NCI-H748 (cell line): ENCODE results near the gene ADPRH.
"Not testable (repeated sequence)": the region's sequence is repeated elsewhere in the genome, so short reads cannot be mapped to it uniquely, and the experiment has no call there.

Experiments
- DNase-seq: peaks from one replicate; lab custom pipeline; 2025; ENCODE audit not compliant: unreplicated experiment; lab: John Stamatoyannopoulos, UW

Gene ADPRH

DNA sequence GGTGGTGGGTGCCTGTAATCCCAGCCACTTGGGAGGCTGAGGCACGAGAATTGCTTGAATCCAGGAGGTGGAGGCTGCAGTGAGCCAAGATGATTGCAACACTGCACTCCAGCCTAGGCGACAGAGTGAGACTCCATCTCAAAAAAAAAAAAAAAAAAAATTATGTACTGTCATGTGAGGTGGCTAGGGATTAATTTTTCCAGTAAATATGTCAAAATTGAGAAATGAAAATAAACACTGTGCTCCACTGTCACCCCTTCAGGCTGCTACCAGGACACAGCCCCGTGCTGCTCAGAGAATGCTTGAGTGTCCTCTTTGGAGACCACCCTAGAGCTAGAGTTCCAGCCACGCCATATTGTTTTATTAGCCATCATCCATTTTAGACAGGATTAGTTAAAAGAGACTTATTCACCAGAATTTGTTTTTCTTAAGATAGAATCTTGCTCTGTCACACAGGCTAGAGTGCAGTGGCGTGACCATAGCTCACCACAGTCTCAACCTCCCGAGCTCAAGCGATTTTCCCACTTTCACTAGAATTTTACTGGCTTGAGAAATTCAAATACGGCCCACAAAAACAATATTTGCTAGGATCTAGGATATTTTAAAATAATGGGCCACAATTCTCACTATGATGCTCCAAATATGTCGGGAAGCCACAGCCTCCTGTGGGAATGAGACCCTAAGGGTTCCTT lies 20.5 kb upstream of the ADPRH start:
- DNase-seq = no peak

DNA sequence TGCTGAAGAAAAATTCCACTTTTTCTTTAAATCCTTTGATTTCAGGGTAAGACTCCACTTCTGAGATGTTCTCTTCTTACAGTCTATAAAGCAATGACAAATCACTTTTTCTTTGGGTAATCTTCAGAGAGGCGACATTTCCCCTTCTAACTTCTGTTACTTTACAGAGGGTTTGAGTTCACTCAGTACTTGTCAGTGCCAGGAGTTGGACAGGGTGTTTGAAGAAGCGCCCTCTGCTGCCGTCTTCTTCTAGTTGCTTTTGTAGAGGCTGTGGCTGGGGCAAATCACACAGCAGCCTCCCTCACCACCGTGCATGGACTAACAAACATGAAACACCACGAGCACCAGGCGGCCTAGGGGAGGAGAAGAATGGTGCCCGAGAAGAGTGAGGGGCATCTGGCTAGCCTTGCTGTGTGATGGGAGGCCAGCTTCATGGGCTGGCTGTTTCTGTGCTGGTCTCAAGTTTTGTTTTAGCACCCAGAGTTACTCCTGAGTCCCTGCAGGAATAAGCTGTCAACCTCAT lies 19.8 kb upstream of the ADPRH start, which contains the start of gene CD80:
Gene CD80, minus strand, starts transcription at position 174 of the 523 bp plus-strand sequence. CDS start 1,886 bp downstream, outside the sequence.
- peak; percentile 15 for DNase-seq

DNA sequence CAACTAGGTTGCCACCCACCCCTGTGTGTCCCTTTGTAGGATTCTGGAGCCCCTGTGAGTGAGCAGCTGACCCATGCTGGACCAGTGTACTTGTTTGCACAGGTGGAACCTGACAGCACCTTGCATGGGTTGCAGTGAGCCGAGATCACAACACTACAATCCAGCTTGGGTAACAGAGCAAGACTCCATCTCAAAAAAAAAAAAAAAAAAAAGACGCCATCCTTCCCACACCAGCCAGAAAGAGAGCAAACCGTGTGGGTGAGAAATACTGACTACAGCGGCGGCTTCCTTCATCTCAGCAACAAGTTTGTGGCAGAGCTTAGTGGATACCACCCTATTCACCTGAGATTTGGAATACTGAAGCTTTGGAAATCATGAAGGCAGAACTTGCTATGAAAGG lies 19.1 kb upstream of the ADPRH start:
- DNase-seq = no peak

DNA sequence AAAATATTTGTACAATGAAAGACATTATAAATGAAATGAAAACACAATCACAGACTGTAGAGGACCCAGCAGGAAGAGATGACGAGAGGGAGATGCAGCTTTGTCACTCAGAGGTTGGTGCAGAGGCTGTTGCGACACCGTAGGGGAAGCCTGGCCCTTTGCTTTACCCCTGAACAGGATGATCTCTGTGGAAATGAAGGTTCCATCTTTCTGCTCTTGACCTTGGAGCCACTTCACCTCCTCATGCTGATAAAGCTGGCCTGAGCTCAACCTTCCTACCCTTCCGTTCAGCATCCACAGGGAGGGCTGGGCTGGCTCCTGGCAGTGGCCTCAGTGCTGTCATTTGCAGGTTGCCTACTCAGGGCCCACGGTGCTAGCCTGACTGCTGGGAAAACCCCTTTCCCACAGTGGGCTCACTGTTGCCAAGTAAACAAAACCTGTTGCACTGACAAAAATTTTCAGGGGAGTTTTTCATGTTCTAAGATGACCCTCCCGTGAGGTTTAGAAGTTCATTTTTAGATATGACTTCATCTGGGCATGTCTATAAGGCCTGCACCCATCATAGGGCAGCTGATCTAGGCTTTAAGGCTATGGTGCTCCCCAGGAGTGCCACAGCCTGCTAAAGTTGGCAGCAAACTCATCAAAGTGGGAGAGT lies 16.9 kb upstream of the ADPRH start:
- DNase-seq = no peak

DNA sequence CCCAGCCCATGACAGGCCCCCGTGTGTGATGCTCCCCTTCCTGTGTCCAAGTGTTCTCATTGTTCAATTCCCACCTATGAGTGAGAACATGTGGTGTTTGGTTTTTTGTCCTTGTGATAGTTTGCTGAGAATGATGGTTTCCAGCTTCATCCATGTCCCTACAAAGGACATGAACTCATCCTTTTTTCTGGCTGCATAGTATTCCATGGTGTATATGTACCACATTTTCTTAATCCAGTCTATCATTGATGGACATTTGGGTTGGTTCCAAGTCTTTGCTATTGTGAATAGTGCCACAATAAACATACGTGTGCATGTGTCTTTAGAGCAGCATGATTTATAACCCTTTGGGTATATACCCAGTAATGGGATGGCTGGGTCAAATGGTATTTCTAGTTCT lies 16.0 kb upstream of the ADPRH start:
- DNase-seq = not testable (repeated sequence)

DNA sequence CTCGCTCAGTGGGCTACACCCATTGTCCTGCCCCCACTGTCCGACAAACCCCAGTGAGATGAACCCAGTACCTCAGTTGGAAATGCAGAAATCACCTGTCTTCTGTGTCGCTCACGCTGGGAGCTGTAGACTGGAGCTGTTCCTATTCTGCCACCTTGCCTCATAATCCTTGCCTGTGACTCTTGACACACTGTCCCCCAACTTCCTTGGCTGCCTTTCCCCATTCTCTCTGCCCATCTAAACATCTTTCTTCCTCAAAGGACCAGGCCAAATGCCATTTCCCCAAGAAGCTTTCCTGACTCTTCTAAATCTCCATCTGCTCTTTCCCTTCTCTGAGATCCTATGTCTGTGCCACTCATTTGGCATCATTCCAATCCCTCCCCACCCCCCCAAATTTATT lies 10.1 kb upstream of the ADPRH start:
- DNase-seq = no peak

DNA sequence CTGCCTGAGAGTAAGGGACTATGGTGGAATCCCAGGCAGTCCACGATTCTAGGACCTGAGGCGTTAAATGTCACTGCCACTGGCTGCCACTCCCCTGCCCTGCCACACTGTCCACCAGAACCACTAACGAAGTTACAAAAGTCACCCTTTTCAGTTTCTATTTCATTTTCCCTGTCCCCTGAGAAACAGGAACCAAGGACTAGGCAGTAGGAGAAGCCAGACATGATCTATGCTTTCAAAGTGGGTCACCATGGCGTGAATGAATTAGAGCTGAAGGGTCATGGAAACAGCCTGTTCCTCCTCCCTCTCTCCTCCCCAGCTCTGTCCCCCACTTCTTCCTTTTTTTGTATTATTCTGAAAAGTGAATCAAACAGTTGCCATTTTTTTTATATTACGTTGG lies 9.1 kb upstream of the ADPRH start:
- no peak for DNase-seq

DNA sequence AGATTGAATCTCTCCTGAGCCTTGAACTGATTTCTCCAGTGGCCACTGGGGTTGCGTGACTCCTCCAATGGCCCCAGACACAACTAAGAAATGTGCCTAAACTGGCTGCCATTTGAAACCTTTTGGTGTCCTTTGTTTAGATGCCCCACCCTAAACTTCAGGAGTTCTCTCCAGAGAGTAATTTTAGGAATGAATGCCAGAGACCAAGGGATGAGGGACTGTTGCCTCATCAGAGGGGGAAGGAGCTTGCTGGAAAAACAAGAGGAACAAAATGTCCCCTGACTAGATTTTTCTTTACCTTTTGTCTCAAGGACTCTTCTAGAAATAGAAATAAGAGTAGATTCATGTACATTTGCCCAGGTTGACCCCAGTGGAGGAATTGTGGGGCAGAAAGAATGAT lies 8.1 kb upstream of the ADPRH start:
- no peak for DNase-seq

DNA sequence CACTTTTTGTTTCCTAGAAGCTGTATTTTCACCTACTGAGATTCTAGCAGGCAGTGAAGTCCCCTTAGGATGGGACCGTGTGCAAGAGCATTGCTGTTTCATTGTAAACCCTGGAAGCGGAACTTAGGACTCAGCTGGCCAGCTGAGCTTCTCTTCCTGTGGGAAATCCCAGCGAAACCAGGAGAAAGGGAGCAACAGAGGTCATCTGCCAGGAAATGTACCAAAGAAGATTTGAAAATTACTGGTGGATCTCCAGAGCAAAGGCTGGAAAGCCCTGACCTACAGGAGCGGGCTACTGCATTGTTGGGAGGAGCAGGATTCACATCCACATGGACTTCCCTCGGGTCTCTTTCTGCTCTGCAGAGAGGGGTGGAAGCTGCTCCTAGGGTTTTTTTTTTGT lies 7.6 kb upstream of the ADPRH start:
- no peak for DNase-seq

DNA sequence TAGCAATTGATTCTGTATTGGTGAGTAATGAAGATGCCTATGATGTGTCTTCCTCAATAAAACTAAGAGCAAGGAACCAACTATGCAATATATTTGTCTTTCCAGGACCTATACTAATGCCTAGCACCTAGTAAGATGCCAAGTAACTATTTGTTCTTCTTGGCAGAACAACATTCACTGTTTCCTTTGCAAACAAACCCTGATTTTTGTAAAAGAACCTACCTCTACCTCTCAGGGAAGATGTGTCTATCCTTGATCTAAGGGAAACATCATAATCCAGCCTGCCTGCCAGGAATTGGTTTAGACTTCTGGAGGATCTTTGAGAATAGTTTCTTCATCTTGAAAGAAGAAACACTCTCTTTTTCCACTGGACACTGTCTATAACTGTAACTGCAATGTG lies 3.8 kb upstream of the ADPRH start:
- DNase-seq = no peak

DNA sequence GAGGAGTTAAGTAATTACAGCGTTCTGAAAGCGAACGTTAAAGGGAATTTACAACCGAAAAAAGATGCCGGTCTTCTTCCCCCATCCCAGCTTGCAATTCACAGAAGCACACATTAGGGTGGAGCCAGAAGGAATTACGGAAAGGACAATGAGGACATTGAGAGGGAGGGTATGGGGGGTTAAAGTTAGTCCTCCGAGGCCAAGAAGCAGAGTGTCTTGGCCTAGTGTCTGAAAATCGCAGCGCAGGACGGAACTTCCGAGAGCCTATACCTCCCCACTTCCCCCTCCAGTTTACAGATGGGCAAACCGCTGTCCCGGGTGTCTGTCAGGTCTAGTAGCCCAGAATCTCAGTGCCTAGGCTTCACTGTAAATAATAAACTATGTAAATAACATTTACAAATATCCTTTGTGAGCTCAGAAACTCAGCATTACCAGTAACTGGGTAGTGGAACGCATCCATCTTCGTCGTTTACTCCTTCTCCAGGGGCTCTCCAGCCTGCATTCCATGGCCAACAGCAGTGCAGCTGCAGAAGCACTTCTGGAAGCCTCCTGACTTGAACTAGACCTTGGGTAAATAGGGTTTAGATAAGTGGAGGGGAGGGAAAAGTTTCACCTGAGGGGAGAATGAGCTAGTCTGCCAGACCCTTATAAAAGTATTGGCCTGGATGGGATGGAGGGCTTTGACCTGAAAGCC lies 922 bp downstream of the ADPRH start:
- no peak for DNase-seq

DNA sequence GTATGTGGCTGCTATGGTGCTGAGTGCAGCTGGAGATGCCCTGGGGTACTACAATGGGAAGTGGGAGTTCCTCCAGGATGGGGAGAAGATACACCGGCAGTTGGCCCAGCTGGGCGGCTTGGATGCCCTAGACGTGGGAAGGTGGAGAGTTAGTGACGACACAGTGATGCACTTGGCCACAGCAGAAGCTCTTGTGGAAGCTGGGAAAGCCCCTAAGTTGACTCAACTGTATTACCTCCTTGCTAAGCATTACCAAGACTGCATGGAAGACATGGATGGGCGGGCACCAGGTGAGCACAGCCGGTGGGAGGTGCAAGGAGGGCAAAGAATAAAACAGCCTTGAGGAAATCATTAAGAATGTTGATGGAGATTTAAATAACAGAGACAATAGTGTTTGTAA lies 2.9 kb downstream of the ADPRH start:
- no peak for DNase-seq

DNA sequence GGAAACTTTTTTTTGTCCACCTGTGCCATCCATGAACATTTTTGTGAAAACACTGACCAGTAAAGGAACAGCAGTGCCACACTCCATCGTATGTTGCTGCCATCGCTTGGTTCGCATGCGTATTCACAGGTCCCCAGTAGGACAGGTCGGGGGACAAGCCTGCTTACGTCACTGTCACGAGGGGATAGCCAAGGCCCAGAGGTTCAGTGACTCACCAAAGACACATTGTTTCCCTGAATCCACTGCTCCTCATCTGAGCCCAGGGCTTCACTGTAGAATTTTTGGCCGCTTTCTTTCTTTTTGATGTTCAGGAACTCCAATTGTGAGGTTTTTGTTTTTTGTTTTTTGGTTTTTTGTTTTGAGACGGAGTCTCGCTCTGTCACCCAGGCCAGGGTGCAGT lies 5.9 kb downstream of the ADPRH start:
- DNase-seq = no peak

DNA sequence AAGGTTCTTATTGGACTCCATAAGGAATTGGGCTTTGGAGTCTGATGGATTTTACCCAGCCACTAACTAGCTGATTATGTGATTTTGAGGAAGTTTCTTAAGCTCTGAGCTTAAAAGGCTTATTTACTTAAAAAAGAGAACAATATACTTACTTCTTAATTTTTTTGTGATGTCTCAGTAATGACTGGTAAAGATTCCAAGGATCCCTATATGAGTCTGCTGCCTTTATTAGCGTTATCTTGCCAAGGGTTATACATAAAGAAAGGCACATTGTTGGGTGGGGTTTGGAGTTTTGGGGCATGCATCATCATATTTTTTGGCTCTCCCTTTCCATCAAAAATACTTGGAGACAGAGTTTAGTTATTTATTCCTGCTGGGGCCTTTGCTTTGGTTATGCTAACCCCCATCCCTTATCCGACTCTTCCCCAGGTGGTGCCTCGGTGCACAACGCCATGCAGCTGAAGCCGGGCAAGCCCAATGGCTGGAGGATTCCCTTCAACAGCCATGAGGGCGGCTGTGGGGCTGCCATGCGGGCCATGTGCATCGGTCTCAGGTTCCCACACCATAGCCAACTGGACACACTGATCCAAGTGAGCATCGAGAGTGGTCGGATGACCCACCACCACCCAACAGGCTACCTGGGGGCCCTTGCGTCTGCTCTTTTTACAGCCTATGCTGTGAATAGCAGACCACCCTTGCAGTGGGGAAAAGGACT lies 6.7 kb downstream of the ADPRH start:
- no peak for DNase-seq

DNA sequence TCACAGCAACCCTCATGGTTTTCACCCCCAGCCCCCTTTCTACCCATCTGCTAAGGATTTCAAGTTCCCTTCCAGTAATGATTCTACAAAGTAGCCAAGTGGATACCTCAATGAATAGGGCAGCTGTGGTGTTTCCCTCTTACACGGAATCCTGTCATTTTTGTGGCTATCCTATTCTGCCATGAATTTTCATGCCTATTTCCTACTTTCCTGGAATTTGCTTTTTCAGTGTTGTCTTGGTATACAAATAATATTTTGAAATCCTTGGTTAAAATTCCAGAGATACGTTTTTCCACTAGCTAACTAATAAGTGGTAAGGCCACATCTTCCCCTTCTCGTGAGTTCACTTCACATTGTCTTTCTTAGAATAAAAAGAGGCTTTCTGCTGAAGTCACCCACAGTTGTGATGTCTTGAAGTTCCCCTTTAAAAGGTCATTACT lies 7.5 kb downstream of the ADPRH start:
- DNase-seq = no peak

DNA sequence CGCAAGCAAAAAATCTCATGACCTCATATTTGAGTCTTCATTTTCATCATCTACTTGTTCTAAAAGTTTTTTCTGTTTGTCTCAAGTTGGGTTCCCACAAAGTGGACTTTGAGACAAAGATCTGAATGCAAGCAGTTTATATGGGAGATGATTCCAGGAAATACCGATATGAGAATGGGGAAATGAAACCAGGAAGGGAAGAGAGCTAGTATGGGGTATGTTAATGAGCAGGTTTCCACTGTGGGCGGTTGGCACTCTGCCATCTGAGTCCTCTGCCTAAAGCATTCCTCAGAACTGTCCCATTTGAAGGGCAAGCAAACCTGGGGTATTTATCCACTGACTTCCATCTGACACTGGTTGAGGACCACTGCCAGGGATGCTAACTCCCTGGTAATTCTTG lies 8.8 kb downstream of the ADPRH start:
- no peak for DNase-seq

DNA sequence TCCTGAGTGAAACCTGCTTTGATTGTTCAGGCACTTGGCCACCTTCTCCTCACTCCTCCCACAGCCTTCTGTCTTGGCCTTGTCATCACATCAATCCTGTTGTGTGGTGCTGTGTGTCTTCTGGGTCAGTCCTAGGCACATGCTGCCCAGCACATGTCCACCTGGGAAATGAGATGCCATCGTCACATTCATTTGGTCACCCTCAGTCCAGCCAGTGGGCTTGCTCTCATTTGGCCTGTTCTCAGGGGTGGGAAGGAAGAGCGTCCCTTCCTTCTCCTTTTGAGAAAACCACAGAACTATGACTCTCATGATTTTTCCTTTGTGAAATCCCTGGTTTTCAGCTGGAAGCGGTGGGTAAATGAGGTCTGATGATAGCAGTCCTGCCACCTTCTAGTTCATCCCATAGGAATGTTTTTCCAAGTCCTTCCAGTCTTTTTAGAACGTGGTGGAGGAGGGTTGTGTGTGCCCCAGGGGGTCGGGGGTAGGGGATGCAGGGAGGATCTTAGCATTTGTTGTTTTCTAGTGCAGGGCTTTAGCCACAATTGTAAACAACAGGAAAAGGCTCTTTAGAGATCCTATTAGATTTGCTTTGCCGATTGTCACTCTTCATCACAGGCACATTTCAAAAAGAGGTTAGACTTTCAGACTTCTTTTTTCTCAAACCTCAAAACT lies 9.9 kb downstream of the ADPRH start:
- DNase-seq = no peak

DNA sequence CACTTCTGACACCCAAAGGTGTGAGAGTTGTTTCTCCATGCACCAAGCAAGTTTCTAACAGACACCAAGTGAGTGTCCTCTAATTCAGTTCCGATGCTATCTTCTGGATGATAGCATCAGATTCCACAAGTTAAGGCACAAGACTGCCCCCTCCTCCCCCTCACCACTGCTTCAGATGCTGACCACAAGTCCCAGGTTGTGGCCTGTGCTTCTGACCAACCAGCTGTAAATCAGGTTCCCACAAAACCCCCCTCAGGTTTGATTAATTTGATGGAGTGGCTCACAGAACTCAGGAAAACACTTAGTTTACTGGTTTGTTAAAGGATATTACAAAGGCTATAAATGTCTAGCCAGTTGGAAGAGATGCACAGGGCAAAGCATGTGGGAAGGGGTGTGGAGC lies 11.4 kb downstream of the ADPRH start:
- DNase-seq = no peak

DNA sequence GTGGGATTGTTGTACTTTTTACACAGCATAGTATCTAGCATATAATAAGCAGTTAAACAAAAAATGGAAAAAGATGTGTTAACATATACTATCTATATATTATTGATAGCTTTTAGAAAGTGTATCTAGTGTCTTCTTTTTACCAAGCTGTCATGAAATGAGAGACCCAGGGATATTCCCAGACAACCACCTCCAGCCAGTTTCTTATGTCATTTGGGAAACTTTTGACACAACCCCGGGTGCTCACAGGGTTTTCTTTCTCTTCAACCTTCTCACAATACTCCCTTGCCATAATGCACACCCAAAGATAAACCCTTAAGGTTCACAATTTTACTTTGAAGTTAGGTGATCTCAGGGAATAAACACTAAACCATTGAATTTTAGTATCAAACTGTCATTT lies 13.6 kb downstream of the ADPRH start:
- no peak for DNase-seq

DNA sequence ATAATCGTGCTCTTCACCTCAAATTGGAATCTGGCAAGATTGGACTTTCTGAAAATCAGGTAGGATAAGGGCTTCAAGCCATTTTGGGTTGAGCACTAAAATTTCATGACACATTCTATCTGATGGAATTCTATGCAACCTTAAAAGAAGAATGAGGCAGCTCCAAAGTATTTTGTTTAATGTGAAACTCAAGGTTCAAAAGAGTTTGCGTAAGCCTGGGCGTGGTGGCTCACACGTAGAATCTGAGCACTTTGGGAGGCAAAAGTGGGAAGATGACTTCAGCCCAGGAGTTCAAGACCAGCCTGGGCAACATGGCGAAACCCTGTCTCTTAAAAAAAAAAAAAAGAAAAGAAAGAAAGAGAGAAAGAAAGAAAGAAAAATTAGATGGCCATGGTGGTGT lies 14.8 kb downstream of the ADPRH start:
- DNase-seq = no peak

DNA sequence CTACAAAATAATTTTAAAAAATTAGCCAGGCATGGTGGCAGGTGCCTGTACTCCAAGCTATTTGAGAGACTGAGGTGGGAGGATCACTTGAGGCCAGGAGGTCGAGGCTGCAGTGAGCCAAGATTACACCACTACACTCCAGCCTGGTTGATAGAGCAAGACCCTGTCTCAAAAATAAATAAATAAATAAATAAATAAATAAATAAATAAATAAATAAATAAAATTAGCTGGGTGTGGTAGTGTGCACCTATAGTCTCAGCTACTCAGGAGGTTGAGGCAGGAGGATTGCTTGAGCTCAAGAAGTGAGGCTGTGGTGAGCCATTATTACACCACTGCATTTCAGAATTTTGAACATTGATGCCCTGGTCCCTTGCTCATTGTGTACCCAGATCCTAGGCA lies 15.6 kb downstream of the ADPRH start:
- DNase-seq = not testable (repeated sequence)
